OCI-M2 (cell line): ENCODE measurements around the gene GNMT.
A peak's percentile ranks its signal among the peaks of the same experiment; 100 is the strongest.

Experiments used
- DNase-seq: peaks from one replicate; lab custom pipeline; 2025; ENCODE audit not compliant: unreplicated experiment; lab: John Stamatoyannopoulos, UW

Gene GNMT

DNA sequence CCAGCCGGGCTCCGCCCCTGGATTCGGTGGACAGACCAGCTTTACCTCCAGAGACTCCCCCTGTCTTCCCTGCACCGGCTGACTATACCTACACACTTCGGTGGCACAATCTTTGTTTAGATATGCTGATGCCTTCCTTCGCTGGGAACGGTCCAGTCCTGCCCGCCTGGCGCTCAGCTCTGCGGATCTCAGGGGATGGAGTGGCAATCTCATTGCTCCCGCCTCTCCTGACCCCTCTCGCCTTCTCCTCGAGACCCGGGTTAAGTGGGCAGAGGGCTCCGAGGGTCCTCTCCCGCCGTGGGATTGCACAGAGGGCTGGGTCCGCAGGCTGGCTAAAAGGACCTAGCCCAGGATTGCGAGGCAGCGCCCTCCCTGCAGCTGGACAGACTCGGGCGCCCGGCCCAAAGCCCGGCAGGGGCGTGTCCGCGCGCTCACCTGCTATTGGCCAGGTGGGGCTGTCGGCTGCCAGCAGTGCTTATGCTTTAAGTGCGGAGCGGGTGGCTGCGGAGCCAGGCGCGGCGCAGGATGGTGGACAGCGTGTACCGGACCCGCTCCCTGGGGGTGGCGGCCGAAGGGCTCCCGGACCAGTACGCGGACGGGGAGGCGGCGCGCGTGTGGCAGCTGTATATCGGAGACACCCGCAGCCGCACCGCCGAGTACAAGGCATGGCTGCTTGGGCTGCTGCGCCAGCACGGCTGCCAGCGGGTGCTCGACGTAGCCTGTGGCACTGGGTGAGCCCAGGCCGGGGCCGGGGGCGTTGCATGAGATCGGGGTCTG lies at the start of gene GNMT:
TSS of gene GNMT (plus strand) at position 512 of the 777 bp plus-strand sequence. CDS start at position 526, 14 bp downstream.
- DNase-seq = no peak

GRCh38 chr6:42911171-42912021 lies 49.2 kb upstream of the GNMT start:
- no peak for DNase-seq

DNA sequence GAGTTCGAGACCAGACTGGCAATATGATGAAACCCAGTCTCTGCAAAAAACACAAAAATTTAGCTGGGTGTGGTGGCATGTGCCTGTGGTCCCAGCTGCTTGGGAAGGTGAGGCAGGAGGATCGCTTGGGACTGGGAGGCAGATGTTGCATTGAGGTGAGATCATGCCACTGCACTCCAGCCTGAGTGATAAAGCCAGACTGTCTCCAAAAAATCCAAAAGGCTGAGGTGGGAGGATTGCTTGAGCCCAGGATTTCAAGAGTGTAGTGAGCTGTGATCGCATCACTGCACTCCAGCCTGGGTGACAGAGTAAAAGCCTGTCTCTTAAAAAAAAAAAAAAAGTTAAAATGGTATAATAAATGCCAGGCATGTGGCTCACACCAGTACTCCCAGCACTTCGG lies 46.0 kb upstream of the GNMT start:
- DNase-seq = no peak

GRCh38 chr6:42915732-42916131 lies 44.8 kb upstream of the GNMT start, which contains the start of gene PTCRA:
Gene PTCRA (plus strand): TSS chr6:42916053. CDS start chr6:42916070, 17 bp downstream.
- no peak for DNase-seq

DNA sequence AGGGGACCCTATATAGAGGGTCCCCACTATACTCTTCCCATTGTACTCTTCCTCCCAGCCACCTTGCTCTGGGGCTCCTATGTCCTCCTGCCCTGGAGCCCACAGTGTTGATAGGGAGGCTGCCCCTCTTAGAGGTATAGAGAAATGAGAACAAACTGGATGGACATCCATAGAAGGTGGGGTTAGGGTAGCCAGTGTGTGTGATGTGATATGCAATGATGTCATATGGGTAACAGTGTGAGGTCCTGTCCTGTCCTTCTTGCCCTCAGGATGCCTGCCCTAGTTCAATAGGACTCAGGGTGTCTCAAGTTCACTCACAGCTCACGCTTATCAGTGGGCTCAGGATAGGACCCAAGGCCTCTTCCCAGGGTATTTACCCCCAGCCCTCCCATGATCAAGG lies 44.3 kb upstream of the GNMT start:
- no peak for DNase-seq

DNA sequence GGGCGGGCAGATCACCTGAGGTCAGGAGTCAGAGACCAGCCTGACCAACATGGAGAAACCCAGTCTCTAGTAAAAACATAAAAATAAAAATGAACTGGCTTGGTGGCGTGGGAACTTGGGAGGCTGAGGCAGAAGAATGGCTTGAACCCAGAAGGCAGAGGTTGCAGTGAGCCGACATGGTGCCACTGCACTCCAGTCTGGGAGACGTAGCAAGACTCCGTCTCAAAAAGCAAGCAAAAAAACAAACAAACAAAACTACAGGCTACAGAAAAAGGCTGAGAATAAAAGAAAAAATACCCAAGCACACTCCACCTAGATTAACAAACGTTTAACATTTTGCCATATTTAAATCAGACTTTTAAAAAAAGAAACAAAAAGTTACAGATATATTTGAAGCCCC lies 38.8 kb upstream of the GNMT start:
- no peak for DNase-seq

DNA sequence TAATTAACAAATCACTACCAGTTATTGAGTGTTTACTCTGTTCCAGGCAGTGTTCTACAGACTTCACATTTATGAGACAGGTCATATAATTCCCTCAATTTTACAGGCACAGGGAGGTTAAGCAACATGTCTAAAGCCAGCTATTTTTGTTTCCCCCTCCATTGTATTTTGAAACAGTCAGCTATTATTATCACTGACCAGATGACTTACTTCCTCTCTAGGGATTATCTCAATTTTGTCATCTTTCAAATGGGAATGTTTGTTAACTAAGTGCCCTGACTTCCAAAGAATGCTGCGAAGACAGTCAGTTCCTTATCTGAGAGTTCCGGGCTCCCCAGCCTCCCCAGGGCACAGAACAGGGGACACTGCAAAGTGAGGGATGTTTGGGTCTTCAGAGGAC lies 36.9 kb upstream of the GNMT start:
- no peak for DNase-seq

DNA sequence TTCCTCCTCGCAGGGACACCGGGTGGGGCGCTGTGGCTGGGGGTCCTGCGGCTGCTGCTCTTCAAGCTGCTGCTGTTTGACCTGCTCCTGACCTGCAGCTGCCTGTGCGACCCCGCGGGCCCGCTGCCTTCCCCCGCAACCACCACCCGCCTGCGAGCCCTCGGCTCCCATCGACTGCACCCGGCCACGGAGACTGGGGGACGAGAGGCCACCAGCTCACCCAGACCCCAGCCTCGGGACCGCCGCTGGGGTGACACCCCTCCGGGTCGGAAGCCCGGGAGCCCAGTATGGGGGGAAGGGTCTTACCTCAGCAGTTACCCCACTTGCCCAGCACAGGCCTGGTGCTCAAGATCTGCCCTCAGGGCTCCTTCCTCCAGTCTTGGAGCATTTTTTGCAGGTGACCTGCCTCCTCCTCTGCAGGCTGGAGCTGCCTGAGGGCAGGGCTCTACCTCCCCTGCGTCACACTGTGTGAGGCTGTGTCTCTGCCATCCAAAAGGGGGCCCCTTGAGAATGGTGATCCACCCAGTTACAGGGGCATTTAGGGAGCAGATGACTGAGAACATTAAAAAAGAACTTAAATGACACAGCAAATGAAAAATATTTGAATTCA lies 35.2 kb upstream of the GNMT start:
- no peak for DNase-seq

DNA sequence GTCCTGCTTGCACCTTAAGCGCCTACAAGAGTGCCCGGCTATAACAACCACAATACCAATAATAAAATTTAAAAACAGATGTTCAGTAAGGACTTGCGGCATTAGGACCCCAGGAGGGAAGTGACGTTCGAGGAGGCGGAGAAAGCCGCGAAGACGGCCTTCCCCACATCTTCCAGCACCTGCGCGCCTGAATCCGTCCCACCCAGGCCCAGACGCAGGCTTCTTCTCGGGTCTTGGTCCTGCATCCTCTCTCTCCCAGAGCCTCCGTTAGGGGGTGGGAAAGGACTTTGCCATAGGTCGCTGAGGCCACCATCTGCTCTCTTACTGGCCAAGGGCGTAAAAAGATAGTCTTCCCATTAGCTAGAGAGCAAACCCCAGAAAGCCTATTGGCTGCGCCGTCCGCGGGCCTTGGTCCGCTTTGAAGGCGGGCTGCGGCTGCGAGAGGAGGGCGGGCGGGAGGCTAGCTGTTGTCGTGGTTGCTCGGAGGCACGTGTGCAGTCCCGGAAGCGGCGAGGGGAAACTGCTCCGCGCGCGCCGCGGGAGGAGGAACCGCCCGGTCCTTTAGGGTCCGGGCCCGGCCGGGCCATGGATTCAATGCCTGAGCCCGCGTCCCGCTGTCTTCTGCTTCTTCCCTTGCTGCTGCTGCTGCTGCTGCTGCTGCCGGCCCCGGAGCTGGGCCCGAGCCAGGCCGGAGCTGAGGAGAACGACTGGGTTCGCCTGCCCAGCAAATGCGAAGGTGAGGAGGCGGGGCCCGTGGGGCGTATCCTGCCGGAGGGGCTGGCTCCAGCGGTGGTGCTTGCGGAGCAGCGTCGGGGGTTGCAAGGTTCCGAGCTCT lies 31.4 kb upstream of the GNMT start, which contains the start of gene CNPY3:
TSS of gene CNPY3 (plus strand) at position 495 of the 835 bp plus-strand sequence. CDS start at position 586, 91 bp downstream.
- peak; percentile 97 for DNase-seq

DNA sequence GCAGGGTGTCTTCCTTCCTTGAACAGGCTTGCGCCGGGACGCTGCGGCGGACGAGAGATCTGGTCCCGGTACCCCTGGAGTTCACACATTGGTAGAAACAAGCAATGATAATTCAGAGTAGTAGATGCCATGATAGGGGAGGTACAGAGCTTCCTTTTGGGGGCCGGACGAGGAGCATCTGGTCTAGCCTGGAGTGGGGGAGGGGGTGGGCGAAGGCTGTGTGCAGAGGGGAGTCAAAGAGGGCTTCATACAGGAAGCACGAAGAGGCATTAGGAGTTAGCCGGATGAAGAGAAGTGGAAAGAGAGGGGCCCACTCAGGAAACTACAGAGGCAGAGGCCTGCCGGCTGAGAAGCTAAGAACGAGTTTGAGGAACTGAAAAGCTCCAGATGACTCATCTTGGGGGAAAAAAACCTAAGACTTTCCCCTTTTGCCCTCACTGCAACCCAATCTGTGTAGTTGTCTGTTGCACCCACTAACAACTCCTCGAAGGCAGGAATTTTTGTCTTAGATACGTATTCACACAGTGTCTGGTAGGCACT lies 30.7 kb upstream of the GNMT start:
- peak; percentile 74 for DNase-seq

DNA sequence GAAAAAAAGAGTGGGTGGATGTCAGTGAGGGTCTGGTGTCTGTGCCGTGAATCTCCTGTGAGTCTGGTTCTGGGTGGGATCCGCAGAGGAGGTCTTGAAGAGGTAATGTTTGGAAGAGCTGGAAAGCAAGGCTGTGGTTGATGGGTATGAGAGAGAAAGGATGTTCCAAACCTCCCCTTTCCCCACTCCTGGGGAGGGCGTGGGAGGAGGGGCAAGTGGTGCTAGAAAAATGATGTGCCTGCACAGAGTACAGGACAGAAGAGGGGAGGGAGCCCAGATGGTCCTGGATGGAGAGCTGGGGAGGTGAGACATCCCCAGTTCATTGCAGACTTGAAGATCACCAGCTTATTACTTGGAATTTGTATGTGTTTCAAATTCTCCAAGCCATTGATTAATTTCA lies 28.1 kb upstream of the GNMT start:
- DNase-seq = no peak

DNA sequence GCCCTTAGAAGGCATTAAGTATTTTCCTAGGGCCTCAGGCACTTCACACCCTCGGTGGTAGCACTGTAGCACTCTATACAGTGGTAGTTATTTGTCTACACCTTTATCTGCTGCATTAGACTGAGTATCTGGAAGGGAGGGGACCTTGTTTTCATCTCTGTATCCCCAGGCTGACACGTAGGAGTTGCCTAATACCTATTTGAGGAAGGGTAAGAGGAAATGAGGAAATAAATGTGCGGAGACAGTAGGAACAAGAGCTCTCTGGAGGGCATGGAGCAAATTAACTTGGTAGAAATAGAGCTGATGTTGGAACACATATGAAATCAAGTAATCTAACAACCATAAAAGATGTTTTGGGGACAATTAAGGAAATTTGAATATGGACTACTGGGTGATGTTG lies 27.3 kb upstream of the GNMT start:
- no peak for DNase-seq

GRCh38 chr6:42935322-42935721 lies 25.2 kb upstream of the GNMT start:
- DNase-seq = no peak

GRCh38 chr6:42936398-42936797 lies 24.2 kb upstream of the GNMT start:
- DNase-seq = no peak

DNA sequence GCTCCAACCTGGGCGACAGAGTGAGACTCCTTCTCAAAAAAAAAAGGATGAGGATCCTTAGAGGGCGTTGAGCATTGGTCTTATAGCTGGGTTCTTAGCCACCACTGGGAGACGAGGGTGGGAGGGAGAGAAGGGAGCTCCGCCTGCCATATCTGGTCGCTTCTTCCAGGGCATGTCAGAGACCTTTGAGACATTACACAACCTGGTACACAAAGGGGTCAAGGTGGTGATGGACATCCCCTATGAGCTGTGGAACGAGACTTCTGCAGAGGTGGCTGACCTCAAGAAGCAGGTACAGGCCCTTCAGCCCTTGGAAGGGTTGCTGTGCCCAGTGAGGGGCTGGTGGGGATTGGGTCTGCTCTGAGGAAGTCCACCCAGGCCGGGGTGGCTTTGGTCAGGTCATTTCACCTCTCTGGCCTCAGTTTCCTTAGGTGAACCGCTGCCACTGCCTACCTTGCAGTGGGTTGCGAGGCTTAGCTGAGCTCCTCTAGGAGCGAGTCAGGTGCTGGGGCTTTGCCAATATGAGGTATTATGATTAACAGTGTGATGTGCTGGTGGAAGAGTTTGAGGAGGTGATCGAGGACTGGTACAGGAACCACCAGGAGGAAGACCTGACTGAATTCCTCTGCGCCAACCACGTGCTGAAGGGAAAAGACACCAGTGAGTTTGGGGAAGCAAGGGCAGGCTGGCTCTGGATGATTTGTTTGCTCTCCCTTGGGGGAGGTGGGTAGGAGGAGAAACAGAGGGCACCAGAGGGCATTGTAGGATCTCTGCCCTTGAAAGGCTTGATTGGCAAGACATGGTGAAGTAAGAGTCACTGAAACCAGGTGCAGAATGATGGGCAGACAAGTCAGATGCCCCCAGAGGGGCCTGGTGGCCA lies 22.8 kb upstream of the GNMT start:
- no peak for DNase-seq

- no peak for DNase-seq
Measured at GRCh38 chr6:42938428-42938796, 22.1 kb upstream of the GNMT start.

DNA sequence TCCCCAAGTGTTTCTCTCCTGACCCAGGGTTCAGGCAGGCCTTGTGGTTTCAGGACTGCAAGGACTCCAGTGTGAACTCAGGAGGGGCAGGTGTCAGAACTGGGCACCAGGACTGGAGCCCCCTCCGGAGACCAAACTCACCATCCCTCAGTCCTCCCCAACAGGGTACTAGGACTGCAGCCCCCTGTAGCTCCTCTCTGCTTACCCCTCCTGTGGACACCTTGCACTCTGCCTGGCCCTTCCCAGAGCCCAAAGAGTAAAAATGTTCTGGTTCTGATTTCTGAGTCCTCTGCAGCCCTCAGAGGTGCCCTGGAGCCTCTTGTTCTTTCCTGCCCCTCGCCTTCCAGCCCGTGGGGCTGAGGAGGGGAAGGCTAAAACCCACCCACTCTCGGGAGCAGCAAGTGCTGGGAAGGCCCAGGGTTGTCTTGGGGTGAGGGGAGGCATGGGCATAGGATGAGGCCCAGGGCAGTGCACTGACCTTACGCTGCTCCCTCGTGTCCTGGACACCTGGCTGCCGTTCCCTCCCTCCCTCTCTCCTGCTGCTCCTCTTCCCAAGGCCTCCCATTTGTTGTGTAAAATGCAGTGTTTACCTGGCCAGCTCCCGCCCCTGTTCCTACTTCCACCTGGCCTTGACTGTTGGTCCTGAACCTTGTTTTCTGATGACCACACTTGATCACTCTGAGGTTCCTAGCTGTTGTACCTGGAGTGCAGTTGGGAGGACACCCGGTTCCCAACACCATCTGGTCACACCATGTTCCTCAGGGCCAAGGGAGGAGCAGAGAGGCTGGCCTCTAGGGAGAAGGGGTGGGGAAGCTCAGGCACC lies 21.4 kb upstream of the GNMT start:
- DNase-seq = no peak

DNA sequence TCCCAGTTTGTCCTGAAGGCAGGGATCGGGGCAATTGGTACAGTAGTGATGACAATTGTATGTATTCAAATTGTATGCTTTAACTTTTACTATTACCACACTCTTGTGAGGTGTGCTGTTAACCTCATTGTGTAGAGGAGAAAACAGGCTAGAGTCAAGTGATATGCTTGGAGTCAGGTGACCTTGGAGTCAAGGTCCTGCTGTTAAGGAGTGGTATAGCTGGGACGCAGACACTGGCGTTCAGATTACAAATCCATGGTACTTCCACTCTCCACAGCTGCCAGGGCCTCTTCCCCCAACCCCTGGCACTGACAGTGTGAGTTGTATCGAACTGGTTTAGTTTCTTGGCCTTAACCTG lies 20.8 kb upstream of the GNMT start:
- DNase-seq = no peak
